Lower leg skin (tissue), 4 donors: ENCODE results near the gene PRDX5. TPM values are rescaled to one million over a fixed set of nuclear protein-coding genes. Genes with fewer than 3 reads are reported as not detected.

Source experiments
- DNase-seq, 2 donors: peaks; one replicate each; pipeline ENCODE4 v3.0.0-alpha.2; 2019; ENCODE audit warnings: low spot score in 2 of 2
- H3K4me3 ChIP-seq: fragments of 200-600 bp; sonication (generic); 2 replicates; pipeline ENCODE4 v1.5.1; 2017; ENCODE audit warnings: mild to moderate bottlenecking, low read depth; ENCODE audit not compliant: poor library complexity, severe bottlenecking
- POLR2A ChIP-seq, 2 donors: fragments of 450-650 bp; IDR thresholded peaks; one replicate each; pipeline ENCODE4 v1.6.1; 2016 to 2017; ENCODE audit warnings: antibody characterized with exemption in 2 of 2, mild to moderate bottlenecking in 1 of 2, moderate library complexity in 1 of 2
- WGBS, 2 donors: methylation state at CpG; one replicate each; pipeline ENCODE4 v1.1.5; 2018; 5-methylcytosine and 5-hydroxymethylcytosine counted together
- intact Hi-C: fragments of 100-400 bp; cut with DNase I; formaldehyde crosslinking; loops from one replicate; pipeline ENCODE4 v1.15.0; 2023; ENCODE audit warnings: low total_unique reads
- total RNA-seq, 4 donors: library from RNA; depleted of rRNA; stranded (reverse); fragments of >200 nt; gene quantifications; one replicate each; pipeline ENCODE4 v1.1.0, GENCODE V29; 2016
- TF ChIP-seq, protein P1 (sequence below), 3 donors: fragments of 450-650 bp; IDR thresholded peaks; one replicate each; pipeline ENCODE4 v1.5.1; 2016; ENCODE audit warnings: antibody characterized with exemption in 3 of 3, mild to moderate bottlenecking in 3 of 3, moderate library complexity in 2 of 3

Gene PRDX5
- total RNA-seq, 4 donors from 2014 or later = 170 to 284 (median 215) TPM

DNA sequence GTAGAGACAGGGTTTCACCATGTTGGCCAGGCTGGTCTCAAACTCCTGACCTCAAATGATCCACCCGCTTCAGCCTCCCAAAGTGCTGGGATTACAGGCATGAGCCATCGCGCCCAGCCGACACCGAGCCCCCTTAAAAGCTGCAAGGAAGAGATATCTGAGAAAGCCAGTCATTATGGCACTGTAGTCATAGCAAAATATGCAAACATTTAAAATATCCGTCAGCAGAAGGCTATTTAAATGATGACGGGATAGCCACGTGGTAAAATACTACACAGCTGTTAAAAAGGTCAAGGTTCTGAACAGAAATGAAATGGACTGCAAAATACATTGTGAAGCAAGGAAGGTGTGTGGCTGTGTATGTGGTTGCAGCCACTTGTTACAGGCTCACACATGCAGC lies 15.6 kb downstream of the PRDX5 start:
- no peak overlapping the region for H3K4me3 ChIP-seq
- WGBS, 2 donors = 92% methylated on average over 8 of the region's 8 CpGs
- TF ChIP-seq POLR2A (IDR thresholded peaks at IDR 0.05) = no peak
- TF ChIP-seq, protein P1, sequence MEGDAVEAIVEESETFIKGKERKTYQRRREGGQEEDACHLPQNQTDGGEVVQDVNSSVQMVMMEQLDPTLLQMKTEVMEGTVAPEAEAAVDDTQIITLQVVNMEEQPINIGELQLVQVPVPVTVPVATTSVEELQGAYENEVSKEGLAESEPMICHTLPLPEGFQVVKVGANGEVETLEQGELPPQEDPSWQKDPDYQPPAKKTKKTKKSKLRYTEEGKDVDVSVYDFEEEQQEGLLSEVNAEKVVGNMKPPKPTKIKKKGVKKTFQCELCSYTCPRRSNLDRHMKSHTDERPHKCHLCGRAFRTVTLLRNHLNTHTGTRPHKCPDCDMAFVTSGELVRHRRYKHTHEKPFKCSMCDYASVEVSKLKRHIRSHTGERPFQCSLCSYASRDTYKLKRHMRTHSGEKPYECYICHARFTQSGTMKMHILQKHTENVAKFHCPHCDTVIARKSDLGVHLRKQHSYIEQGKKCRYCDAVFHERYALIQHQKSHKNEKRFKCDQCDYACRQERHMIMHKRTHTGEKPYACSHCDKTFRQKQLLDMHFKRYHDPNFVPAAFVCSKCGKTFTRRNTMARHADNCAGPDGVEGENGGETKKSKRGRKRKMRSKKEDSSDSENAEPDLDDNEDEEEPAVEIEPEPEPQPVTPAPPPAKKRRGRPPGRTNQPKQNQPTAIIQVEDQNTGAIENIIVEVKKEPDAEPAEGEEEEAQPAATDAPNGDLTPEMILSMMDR (IDR thresholded peaks at IDR 0.05) = no peak
- intact Hi-C loops = no loop called here
- no peak for DNase-seq

DNA sequence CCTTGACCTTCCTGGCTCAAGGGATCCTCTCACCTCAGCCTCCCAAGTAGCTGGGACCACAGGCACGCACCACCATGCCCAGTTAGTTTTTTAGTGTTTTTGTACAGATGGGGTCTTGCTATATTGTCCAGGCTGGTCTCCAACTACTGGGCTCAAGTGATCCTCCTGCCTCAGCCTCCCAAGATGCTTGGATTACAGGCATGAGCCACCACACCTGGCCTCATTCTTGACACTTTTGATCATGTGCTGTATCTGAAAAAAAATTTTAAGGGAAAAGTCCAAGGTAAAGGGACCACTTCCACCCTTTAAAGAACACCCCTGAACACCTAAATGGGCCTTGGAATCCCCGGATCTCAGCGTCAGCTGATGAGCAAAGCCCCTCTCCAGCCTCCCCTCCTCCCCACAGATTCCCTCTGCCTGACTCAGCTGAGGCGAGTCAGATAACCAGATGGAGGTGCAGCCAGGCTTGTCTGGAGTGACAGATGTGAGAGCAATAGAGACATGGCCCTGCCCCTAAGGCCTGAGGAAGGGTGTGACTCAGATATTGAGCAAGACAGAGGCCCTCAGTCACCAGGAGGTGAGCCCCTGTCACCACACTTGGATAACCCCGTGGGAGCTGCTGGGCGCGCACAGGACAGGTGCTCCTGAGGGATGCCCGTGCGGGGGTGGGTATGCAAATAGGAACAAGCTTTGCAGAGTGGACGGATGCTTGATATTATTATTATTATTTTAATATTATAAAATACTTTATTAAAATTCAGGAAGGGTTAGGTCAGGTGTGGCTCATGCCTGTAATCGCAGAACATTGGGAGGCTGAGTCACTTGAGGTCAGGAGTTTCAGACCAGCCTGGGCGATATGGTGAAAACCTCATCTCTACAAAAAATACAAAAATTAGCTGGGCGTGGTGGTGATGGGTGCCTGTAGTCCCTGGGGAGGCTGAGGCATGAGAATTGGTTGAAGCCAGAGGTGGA lies 17.1 kb downstream of the PRDX5 start:
- no peak overlapping the region for H3K4me3 ChIP-seq
- WGBS, 2 donors = 52 to 60% methylated on average over 13 of the region's 13 CpGs
- intact Hi-C loops = no loop called here
- no peak for TF ChIP-seq POLR2A (IDR thresholded peaks at IDR 0.05)
- TF ChIP-seq, protein P1 (IDR thresholded peaks at IDR 0.05) = no peak
- peak in 1 of 2 donors; percentile 72 for DNase-seq

DNA sequence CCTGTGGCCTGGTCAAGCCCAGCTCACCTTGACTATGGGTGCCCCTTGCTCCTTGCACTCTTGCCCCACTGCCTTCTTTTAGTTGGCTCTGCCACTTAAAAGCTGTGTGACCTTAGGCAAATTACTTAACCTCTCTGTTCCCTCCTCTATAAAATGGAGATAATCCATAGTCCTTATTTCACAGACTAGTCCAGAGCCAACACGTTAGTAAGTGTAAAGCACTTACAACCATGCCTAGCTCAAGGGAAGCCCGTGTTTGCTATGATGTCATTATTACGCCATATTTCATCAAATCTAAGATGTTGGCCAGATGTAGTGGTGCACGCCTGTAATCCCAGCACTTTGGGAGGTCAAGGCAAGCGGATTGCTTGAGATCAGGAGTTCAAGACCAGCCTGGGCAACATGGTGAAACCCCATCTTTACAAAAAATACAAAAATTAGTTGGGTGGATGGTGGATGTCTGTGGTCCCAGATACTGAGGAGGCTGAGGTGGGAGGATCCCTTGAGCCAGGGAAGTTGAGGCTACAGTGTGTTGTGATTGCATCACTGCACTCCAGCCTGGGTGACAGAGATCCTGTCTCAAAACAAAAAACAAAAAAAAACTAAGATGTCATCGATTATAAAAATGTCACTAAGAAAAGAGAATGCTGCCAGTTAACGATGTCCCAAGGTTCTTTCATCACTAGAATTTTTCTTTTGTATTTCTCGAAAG lies 19.8 kb downstream of the PRDX5 start:
- TF ChIP-seq POLR2A (IDR thresholded peaks at IDR 0.05) = no peak
- TF ChIP-seq, protein P1 (IDR thresholded peaks at IDR 0.05) = no peak
- WGBS, 2 donors = 69 to 75% methylated on average over 8 of the region's 8 CpGs
- no peak overlapping the region for H3K4me3 ChIP-seq
- intact Hi-C loops = no loop called here
- DNase-seq = no peak

DNA sequence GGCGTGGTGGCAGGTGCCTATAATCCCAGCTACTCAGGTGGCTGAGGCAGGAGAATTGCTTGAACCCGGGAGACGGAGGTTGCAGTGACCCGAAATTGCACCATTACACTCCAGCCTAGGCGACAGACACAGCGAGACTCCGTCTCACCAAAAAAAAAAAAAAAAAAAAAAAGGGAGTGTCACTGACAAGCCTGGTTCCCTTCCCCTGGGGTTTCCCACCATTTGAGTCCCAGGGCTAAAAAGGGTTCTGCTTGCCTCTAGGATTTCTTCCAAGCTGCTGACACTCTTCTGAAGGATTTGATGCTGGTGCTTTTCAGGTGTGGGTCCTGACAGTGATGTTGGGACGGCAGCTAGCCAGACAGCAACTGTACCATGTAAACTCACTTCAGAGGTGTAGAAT lies 20.8 kb downstream of the PRDX5 start:
- no peak overlapping the region for H3K4me3 ChIP-seq
- TF ChIP-seq POLR2A (IDR thresholded peaks at IDR 0.05) = no peak
- 85 to 86% methylated on average over 8 of the region's 8 CpGs for WGBS, 2 donors
- DNase-seq = no peak
- intact Hi-C loops = no loop called here

DNA sequence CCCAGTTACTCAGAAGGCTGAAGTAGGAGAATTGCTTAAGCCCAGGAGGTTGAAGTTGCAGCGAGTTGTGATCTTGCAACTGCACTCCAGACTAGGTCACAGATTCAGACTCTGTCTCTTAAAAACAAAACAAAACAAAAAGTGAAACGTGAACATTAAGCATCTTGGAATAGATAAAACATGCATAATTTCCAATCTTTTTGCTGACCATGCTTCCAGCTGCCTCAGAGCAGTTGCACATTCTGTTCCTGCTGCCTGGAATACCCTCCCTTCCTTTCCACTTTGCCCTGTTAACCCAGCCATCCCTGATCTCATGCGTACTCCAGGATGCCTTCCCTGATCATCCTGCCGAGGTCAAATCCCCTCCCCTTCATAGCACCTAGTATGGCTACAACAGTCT lies 21.4 kb downstream of the PRDX5 start:
- no peak for TF ChIP-seq POLR2A (IDR thresholded peaks at IDR 0.05)
- TF ChIP-seq, protein P1 (IDR thresholded peaks at IDR 0.05) = no peak
- DNase-seq = no peak
- intact Hi-C loops = no loop called here
- WGBS, 2 donors = 59 to 72% methylated on average over 4 of the region's 4 CpGs
- no peak overlapping the region for H3K4me3 ChIP-seq

DNA sequence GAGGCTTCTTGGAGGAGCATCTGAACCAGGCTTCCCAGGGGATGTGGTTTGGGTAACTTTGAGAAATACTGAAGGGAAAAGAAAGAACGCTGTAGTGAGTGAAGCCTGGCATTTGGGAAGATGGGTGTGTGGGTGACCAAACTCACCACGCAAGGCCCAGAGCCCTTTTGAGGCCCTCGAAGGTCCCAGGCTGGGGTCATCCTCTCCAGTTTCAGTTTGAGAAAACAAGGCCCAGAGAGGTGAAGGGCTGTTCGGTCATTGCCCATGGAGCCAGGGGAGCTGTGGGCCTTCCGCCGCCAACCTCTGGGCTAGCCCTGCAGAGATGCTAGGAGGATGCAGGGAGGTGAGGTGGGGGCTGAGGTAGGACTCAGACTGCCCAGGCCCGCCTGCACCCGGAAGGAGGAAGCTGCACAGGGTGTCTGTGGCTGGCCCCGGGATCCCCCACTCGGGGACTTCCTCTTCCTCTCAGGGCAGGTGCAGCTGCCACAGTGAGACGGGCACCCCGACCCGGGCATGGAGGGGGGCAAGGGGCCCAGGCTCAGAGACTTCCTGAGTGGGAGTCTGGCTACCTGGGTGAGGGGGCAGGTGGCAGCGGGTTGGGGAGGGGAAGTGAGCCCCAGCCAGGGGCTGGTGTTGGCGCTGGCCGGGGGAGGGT lies 22.0 kb downstream of the PRDX5 start, which contains the start of gene CCDC88B:
CCDC88B (plus strand) TSS at position 451 of the 655 bp plus-strand sequence; CDS start at position 514, 63 bp downstream.
- no peak within 1 kb of the TSS for H3K4me3 ChIP-seq
- DNase-seq = peak in 1 of 2 donors; percentile 95
- intact Hi-C loops = no loop called here
- TF ChIP-seq, protein P1 (IDR thresholded peaks at IDR 0.05) = no peak
- no peak for TF ChIP-seq POLR2A (IDR thresholded peaks at IDR 0.05)
- WGBS, 2 donors = 64 to 73% methylated on average over 16 of the region's 16 CpGs
